Caco-2 (cell line): ENCODE results near the gene MYO16. TPM values are rescaled to one million over a fixed set of nuclear protein-coding genes. Genes with fewer than 3 reads are reported as not detected.

Source experiments
- BruUV-seq: library from RNA; stranded (reverse); fragments of 400-500 nt; replicated peaks from 2 replicates; lab custom pipeline; 2021; lab: Mats Ljungman, UMichigan
- CTCF ChIA-PET: fragments of 300-600 bp; sonication (Branson Sonifier 250); formaldehyde crosslinking; loops from one replicate; lab custom pipeline; 2022; ENCODE audit warnings: antibody characterized with exemption; lab: Charles Lee
- POLR2A ChIA-PET: fragments of 300-600 bp; sonication (Branson Sonifier 250); formaldehyde crosslinking; loops from one replicate; lab custom pipeline; 2022; ENCODE audit warnings: antibody characterized with exemption; lab: Charles Lee
- DNase-seq, 2 experiments: peaks; one replicate each; pipeline versions ENCODE4 v3.0.0 to v3.0.0-alpha.2; 2020 to 2022
- H3K27me3 ChIP-seq: replicated peaks from 2 replicates; pipeline ENCODE4 v1.6.0; 2011; ENCODE audit warnings: low read length; ENCODE audit not compliant: control insufficient read depth, insufficient read depth
- H3K36me3 ChIP-seq: 2 replicates; pipeline ENCODE4 v1.5.1; 2011; ENCODE audit warnings: low read length; ENCODE audit not compliant: control insufficient read depth, insufficient read depth
- H3K4me1 ChIP-seq: fragments of 250-450 bp; sonication (Bioruptor Pico); 2 replicates; pipeline ENCODE4 v1.5.1; 2020; ENCODE audit warnings: mild to moderate bottlenecking
- H3K4me3 ChIP-seq: 2 replicates; pipeline ENCODE4 v1.5.1; 2011; ENCODE audit warnings: low read depth, mild to moderate bottlenecking, control low read depth, low read length
- H3K9me3 ChIP-seq: fragments of 250-450 bp; sonication (Bioruptor Pico); 2 replicates; pipeline ENCODE4 v1.5.1; 2020; ENCODE audit warnings: mild to moderate bottlenecking, moderate library complexity
- H3K27ac Mint-ChIP-seq: one replicate; pipeline ENCODE4 v1.8.0; 2022; ENCODE audit warnings: mixed read lengths; ENCODE audit not compliant: unreplicated experiment
- H3K27me3 Mint-ChIP-seq: one replicate; pipeline ENCODE4 v1.8.0; 2022; ENCODE audit warnings: mixed read lengths; ENCODE audit not compliant: insufficient read depth, unreplicated experiment
- H3K36me3 Mint-ChIP-seq: one replicate; pipeline ENCODE4 v1.8.0; 2022; ENCODE audit warnings: mild to moderate bottlenecking, mixed read lengths; ENCODE audit not compliant: insufficient read depth, unreplicated experiment
- H3K4me1 Mint-ChIP-seq: one replicate; pipeline ENCODE4 v1.8.0; 2022; ENCODE audit warnings: low read depth, mixed read lengths; ENCODE audit not compliant: unreplicated experiment
- H3K4me3 Mint-ChIP-seq: one replicate; pipeline ENCODE4 v1.8.0; 2022; ENCODE audit warnings: mild to moderate bottlenecking, moderate library complexity, mixed read lengths; ENCODE audit not compliant: unreplicated experiment
- H3K9me3 Mint-ChIP-seq: one replicate; pipeline ENCODE4 v1.8.0; 2022; ENCODE audit warnings: mixed read lengths; ENCODE audit not compliant: unreplicated experiment
- intact Hi-C: fragments of 100-400 bp; cut with micrococcal nuclease; formaldehyde crosslinking; loops from one replicate; pipeline ENCODE4 v1.10.0; 2022; ENCODE audit not compliant: unreplicated experiment
- total RNA-seq: library from RNA; stranded (reverse); gene quantifications from 2 replicates; pipeline ENCODE4 v1.2.3, GENCODE V29; 2022
- TF ChIP-seq, protein P1 (sequence below), 2 experiments: fragments of 200-600 bp in 1 of 2; IDR thresholded peaks; 1 replicate in 1 of 2; 2 replicates in 1 of 2; pipeline versions ENCODE4 v1.5.1 to v1.8.0; 2011 to 2022; ENCODE audit warnings: antibody characterized with exemption in 1 of 2, control low read depth in 1 of 2, inconsistent platforms in 1 of 2, low read depth in 1 of 2, low read length in 1 of 2, mild to moderate bottlenecking in 1 of 2, moderate library complexity in 1 of 2; ENCODE audit not compliant: insufficient read depth in 1 of 2, severe bottlenecking in 1 of 2, unreplicated experiment in 1 of 2

The MYO16 gene
- total RNA-seq, 1 experiment from 2014 or later, result not detected

- Mint-ChIP-seq H3K9me3 (no peaks in the 10 kb centered on the region), H3K4me1 (peaks cover 8% of the 10 kb centered on the region), H3K36me3 (no peaks in the 10 kb centered on the region), H3K4me3 (no peak overlapping the region), H3K27ac (no peak overlapping the region), H3K27me3 (peaks cover 6% of the 10 kb centered on the region)
- peaks cover 7% of the 10 kb centered on the region; the same call in 1 of the 2 replicates for H3K4me1 ChIP-seq
- no peaks in the 10 kb centered on the region for H3K9me3 ChIP-seq
- intact Hi-C loops, result no loop called here
- no TSS peak for BruUV-seq
- DNase-seq, result no peak
- CTCF ChIA-PET, result no interaction called here
- H3K36me3 ChIP-seq, result no peaks in the 10 kb centered on the region
- TF ChIP-seq, protein P1, sequence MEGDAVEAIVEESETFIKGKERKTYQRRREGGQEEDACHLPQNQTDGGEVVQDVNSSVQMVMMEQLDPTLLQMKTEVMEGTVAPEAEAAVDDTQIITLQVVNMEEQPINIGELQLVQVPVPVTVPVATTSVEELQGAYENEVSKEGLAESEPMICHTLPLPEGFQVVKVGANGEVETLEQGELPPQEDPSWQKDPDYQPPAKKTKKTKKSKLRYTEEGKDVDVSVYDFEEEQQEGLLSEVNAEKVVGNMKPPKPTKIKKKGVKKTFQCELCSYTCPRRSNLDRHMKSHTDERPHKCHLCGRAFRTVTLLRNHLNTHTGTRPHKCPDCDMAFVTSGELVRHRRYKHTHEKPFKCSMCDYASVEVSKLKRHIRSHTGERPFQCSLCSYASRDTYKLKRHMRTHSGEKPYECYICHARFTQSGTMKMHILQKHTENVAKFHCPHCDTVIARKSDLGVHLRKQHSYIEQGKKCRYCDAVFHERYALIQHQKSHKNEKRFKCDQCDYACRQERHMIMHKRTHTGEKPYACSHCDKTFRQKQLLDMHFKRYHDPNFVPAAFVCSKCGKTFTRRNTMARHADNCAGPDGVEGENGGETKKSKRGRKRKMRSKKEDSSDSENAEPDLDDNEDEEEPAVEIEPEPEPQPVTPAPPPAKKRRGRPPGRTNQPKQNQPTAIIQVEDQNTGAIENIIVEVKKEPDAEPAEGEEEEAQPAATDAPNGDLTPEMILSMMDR (IDR thresholded peaks at IDR 0.05; ENCODE audit: insufficient read depth in 1 of 2, low read depth in 1 of 2, low read length in 1 of 2, severe bottlenecking in 1 of 2, unreplicated experiment in 1 of 2), result no peak
- H3K4me3 ChIP-seq, result no peak overlapping the region
- POLR2A ChIA-PET, result no interaction called here
- H3K27me3 ChIP-seq, result no peaks in the 10 kb centered on the region; the same call in 1 of the 2 replicates
Observed at GRCh38 chr13:108680011-108680410, 50.6 kb downstream of the MYO16 start.

GRCh38 chr13:108681986-108682575 lies 52.7 kb downstream of the MYO16 start:
- Mint-ChIP-seq H3K36me3 (no peaks in the 10 kb centered on the region), H3K9me3 (no peaks in the 10 kb centered on the region), H3K4me1 (peaks cover 8% of the 10 kb centered on the region), H3K27ac (no peak overlapping the region), H3K27me3 (peaks cover 2% of the 10 kb centered on the region), H3K4me3 (no peak overlapping the region)
- TF ChIP-seq, protein P1 (IDR thresholded peaks at IDR 0.05; ENCODE audit: insufficient read depth in 1 of 2, low read depth in 1 of 2, low read length in 1 of 2, severe bottlenecking in 1 of 2, unreplicated experiment in 1 of 2), result no peak
- no peaks in the 10 kb centered on the region for H3K9me3 ChIP-seq
- no TSS peak for BruUV-seq
- H3K36me3 ChIP-seq, result no peaks in the 10 kb centered on the region
- DNase-seq, result no peak
- intact Hi-C loops, result no loop called here
- CTCF ChIA-PET, result no interaction called here
- H3K27me3 ChIP-seq, result no peaks in the 10 kb centered on the region
- POLR2A ChIA-PET, result no interaction called here
- H3K4me1 ChIP-seq, result peaks cover 7% of the 10 kb centered on the region; the same call in 1 of the 2 replicates
- H3K4me3 ChIP-seq, result no peak overlapping the region

DNA sequence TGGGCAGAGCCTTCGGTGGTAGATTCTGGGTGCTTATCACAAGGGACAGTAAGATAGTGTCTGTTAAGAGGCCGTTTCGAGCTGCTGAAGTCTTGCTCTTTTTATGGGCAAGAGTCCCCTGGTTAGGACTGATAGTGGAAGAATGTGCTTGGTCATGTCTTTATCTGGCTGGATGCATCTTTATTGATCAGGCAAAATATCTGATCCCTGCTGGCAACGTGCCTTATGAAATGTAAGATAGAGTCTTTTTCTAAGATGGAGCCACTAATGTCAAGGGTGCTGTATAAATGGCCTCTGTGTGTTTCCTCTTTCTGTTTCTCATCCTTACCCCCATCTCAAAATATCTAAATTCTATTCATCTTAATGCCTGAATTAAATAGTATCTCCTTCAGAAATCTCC lies 53.3 kb downstream of the MYO16 start:
- TF ChIP-seq, protein P1 (IDR thresholded peaks at IDR 0.05; ENCODE audit: insufficient read depth in 1 of 2, low read depth in 1 of 2, low read length in 1 of 2, severe bottlenecking in 1 of 2, unreplicated experiment in 1 of 2), result no peak
- H3K4me3 ChIP-seq, result no peak overlapping the region
- no peaks in the 10 kb centered on the region for H3K36me3 ChIP-seq
- Mint-ChIP-seq H3K4me3 (no peak overlapping the region), H3K27ac (no peak overlapping the region), H3K9me3 (no peaks in the 10 kb centered on the region), H3K27me3 (peaks cover 2% of the 10 kb centered on the region), H3K36me3 (no peaks in the 10 kb centered on the region), H3K4me1 (peaks cover 8% of the 10 kb centered on the region)
- DNase-seq, result no peak
- H3K9me3 ChIP-seq, result no peaks in the 10 kb centered on the region
- no peaks in the 10 kb centered on the region for H3K27me3 ChIP-seq
- BruUV-seq, result no TSS peak
- ChIA-PET CTCF (no interaction called here), POLR2A (no interaction called here)
- peaks cover 7% of the 10 kb centered on the region; the same call in 1 of the 2 replicates for H3K4me1 ChIP-seq
- intact Hi-C loops, result no loop called here
